Measurements from ENCODE around the gene DFFB. TPM values are rescaled to one million over a fixed set of nuclear protein-coding genes. Genes with fewer than 3 reads are reported as not detected.

Gene DFFB
- total RNA-seq, 1 experiment from 2014 or later = 9.0 TPM

- H4K20me1 ChIP-seq (ENCODE audit: insufficient read depth) = no peaks in the 10 kb centered on the region
- CTCF ChIA-PET = no interaction called here
- H3K4me2 ChIP-seq (ENCODE audit: low read length) = no peak overlapping the region
- BruUV-seq (replicated peaks) = no TSS peak
- DNase-seq (ENCODE audit: low read depth, low spot score) (no peak), ATAC-seq (no peak)
- no peak overlapping the region for H2AFZ ChIP-seq (ENCODE audit: low read depth, low read length, poor library complexity, severe bottlenecking)
- no peak overlapping the region for H3K9ac ChIP-seq (ENCODE audit: low read length)
- POLR2A ChIA-PET = no interaction called here
- no peaks in the 10 kb centered on the region for H3K9me3 ChIP-seq (ENCODE audit: control insufficient read depth in 1 of 2, insufficient read depth in 1 of 2, low read depth in 1 of 2, low read length in 2 of 2)
- H3K4me1 ChIP-seq (ENCODE audit: control insufficient read depth in 1 of 2, insufficient read depth in 2 of 2, low read length in 2 of 2) = no peaks in the 10 kb centered on the region
- RAD21 ChIA-PET (ENCODE audit: low non-redundant PET in 1 of 2, low total read pairs in 2 of 2, uncharacterized antibody in 2 of 2, unreplicated experiment in 2 of 2) = no interaction called here
- H3K9me2 ChIP-seq (ENCODE audit: insufficient read depth) = no peaks in the 10 kb centered on the region
- no peaks in the 10 kb centered on the region for H3K79me2 ChIP-seq (ENCODE audit: insufficient read depth, low read length)
- no peak for TF ChIP-seq EZH2 (IDR thresholded peaks at IDR 0.05)
- TF ChIP-seq TCF7L2 (IDR thresholded peaks at IDR 0.05; ENCODE audit: borderline replicate concordance, extremely low read depth, insufficient read depth, insufficient read length) = no peak
- TF ChIP-seq, protein P1, sequence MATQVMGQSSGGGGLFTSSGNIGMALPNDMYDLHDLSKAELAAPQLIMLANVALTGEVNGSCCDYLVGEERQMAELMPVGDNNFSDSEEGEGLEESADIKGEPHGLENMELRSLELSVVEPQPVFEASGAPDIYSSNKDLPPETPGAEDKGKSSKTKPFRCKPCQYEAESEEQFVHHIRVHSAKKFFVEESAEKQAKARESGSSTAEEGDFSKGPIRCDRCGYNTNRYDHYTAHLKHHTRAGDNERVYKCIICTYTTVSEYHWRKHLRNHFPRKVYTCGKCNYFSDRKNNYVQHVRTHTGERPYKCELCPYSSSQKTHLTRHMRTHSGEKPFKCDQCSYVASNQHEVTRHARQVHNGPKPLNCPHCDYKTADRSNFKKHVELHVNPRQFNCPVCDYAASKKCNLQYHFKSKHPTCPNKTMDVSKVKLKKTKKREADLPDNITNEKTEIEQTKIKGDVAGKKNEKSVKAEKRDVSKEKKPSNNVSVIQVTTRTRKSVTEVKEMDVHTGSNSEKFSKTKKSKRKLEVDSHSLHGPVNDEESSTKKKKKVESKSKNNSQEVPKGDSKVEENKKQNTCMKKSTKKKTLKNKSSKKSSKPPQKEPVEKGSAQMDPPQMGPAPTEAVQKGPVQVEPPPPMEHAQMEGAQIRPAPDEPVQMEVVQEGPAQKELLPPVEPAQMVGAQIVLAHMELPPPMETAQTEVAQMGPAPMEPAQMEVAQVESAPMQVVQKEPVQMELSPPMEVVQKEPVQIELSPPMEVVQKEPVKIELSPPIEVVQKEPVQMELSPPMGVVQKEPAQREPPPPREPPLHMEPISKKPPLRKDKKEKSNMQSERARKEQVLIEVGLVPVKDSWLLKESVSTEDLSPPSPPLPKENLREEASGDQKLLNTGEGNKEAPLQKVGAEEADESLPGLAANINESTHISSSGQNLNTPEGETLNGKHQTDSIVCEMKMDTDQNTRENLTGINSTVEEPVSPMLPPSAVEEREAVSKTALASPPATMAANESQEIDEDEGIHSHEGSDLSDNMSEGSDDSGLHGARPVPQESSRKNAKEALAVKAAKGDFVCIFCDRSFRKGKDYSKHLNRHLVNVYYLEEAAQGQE (IDR thresholded peaks at IDR 0.05; ENCODE audit: low read depth) = no peak
- no peaks in the 10 kb centered on the region for H3K27me3 ChIP-seq (ENCODE audit: insufficient read depth, low read length)
- H3K4me3 ChIP-seq (replicated peaks in 1 of 2; ENCODE audit: low read depth in 1 of 2, low read length in 2 of 2) = no peak overlapping the region
- H3K27ac ChIP-seq (ENCODE audit: low read depth, low read length) = no peak overlapping the region
- peaks cover 5 to 11% of the 10 kb centered on the region in 2 experiments; a peak in 3 of 4 replicates for H3K36me3 ChIP-seq (ENCODE audit: control insufficient read depth in 1 of 2, insufficient read depth in 2 of 2, low read length in 2 of 2)
- intact Hi-C loops (cut with micrococcal nuclease) = no loop called here
Measured at GRCh38 chr1:3836421-3836820, 20.9 kb upstream of the DFFB start.

- RAD21 ChIA-PET (ENCODE audit: low non-redundant PET in 1 of 2, low total read pairs in 2 of 2, uncharacterized antibody in 2 of 2, unreplicated experiment in 2 of 2) = no interaction called here
- CTCF ChIA-PET = no interaction called here
- ATAC-seq (no peak), DNase-seq (ENCODE audit: low read depth, low spot score) (no peak)
- Histone ChIP-seq H3K4me2 (ENCODE audit: low read length) (no peak overlapping the region), H3K9ac (ENCODE audit: low read length) (no peak overlapping the region), H3K4me1 (ENCODE audit: control insufficient read depth in 1 of 2, insufficient read depth in 2 of 2, low read length in 2 of 2) (no peaks in the 10 kb centered on the region), H3K27me3 (ENCODE audit: insufficient read depth, low read length) (no peaks in the 10 kb centered on the region), H3K36me3 (ENCODE audit: control insufficient read depth in 1 of 2, insufficient read depth in 2 of 2, low read length in 2 of 2) (peaks cover 5 to 7% of the 10 kb centered on the region in 2 experiments; a peak in 3 of 4 replicates), H3K9me3 (ENCODE audit: control insufficient read depth in 1 of 2, insufficient read depth in 1 of 2, low read depth in 1 of 2, low read length in 2 of 2) (no peaks in the 10 kb centered on the region), H3K27ac (ENCODE audit: low read depth, low read length) (no peak overlapping the region), H3K9me2 (ENCODE audit: insufficient read depth) (no peaks in the 10 kb centered on the region), H2AFZ (ENCODE audit: low read depth, low read length, poor library complexity, severe bottlenecking) (no peak overlapping the region), H3K79me2 (ENCODE audit: insufficient read depth, low read length) (no peaks in the 10 kb centered on the region), H3K4me3 (replicated peaks in 1 of 2; ENCODE audit: low read depth in 1 of 2, low read length in 2 of 2) (no peak overlapping the region), H4K20me1 (ENCODE audit: insufficient read depth) (no peaks in the 10 kb centered on the region)
- intact Hi-C loops (cut with micrococcal nuclease) = no loop called here
- POLR2A ChIA-PET = no interaction called here
- no TSS peak for BruUV-seq (replicated peaks)
- TF ChIP-seq SP1 (IDR thresholded peaks at IDR 0.05; ENCODE audit: low read depth) (no peak), ZNF274 (IDR thresholded peaks at IDR 0.05; ENCODE audit: low read depth, low read length) (no peak), EZH2phosphoT487 (IDR thresholded peaks at IDR 0.05; ENCODE audit: borderline replicate concordance) (no peak), ZFX (IDR thresholded peaks at IDR 0.05) (no peak), CBX3 (IDR thresholded peaks at IDR 0.05; ENCODE audit: low read depth) (no peak), YY1 (IDR thresholded peaks at IDR 0.05; ENCODE audit: extremely low read depth, insufficient replicate concordance, low read depth, low read length) (no peak), RAD21 (IDR thresholded peaks at IDR 0.05; ENCODE audit: low read depth) (no peak)
- TF ChIP-seq, protein P2, sequence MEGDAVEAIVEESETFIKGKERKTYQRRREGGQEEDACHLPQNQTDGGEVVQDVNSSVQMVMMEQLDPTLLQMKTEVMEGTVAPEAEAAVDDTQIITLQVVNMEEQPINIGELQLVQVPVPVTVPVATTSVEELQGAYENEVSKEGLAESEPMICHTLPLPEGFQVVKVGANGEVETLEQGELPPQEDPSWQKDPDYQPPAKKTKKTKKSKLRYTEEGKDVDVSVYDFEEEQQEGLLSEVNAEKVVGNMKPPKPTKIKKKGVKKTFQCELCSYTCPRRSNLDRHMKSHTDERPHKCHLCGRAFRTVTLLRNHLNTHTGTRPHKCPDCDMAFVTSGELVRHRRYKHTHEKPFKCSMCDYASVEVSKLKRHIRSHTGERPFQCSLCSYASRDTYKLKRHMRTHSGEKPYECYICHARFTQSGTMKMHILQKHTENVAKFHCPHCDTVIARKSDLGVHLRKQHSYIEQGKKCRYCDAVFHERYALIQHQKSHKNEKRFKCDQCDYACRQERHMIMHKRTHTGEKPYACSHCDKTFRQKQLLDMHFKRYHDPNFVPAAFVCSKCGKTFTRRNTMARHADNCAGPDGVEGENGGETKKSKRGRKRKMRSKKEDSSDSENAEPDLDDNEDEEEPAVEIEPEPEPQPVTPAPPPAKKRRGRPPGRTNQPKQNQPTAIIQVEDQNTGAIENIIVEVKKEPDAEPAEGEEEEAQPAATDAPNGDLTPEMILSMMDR (IDR thresholded peaks at IDR 0.05 in 2 of 3, conservative IDR thresholded peaks at IDR 0.05 in 1 of 3; ENCODE audit: borderline replicate concordance in 1 of 3, insufficient read depth in 1 of 3, low read depth in 2 of 3, low read length in 2 of 3) = no peak
- TF ChIP-seq, protein P1 (IDR thresholded peaks at IDR 0.05; ENCODE audit: low read depth) = no peak
Measured at GRCh38 chr1:3837200-3837599, 20.1 kb upstream of the DFFB start.
